Stimulated activated CD4-positive, alpha-beta T cell treated with anti-CD3 and anti-CD28 coated beads, Interleukin-4, amount 100 ng/mL, for 1 hour (primary cell): ENCODE results near the gene SELENOK.
"Not testable (repeated sequence)": the region's sequence is repeated elsewhere in the genome, so short reads cannot be mapped to it uniquely, and the experiment has no call there.

Experiments used
- DNase-seq: peaks from one replicate; pipeline ENCODE4 v3.0.0-alpha.2; 2020

Gene SELENOK

GRCh38 chr3:53891497-53892285 lies at the start of gene SELENOK:
Gene SELENOK (minus strand): TSS chr3:53891859.
- peak; percentile 94 for DNase-seq

DNA sequence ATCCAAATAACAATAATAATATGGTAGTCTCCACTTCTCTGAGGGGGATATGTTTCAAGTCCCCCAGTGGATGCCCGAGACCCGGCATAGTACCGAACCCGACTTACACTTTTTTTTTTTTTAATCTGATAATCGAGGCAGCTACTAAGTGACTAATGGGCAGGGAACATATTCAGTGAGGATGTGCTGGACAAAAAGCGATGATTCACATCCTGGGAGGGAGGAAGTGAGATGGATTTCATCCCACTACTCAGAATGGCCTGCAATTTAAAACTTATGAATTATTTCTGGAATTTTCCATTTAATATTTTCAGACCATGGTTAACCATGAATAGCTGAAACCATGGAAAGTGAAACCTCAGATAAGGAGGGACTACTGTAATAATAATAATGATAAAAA lies 49.5 kb upstream of the SELENOK start:
- no peak for DNase-seq

DNA sequence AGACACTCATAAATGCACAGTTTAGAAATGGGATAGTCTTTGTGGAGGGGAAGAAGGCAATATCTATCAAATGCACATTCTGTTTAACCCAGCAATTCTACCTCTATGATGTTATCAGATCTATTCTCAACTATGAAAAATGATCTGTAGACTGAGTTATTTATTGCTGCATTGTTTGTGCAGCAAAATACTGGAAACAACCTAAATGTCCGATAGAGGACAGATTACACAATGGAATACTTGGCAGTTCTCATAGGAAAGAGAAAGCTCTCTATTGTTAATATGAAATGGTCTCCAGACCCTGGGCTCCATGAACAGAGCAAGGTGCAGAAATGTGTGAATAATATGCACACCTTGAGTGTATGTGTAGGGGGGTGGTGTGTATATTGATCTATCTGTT lies 49.0 kb upstream of the SELENOK start:
- no peak for DNase-seq

GRCh38 chr3:53939813-53940212 lies 48.2 kb upstream of the SELENOK start:
- DNase-seq = no peak

DNA sequence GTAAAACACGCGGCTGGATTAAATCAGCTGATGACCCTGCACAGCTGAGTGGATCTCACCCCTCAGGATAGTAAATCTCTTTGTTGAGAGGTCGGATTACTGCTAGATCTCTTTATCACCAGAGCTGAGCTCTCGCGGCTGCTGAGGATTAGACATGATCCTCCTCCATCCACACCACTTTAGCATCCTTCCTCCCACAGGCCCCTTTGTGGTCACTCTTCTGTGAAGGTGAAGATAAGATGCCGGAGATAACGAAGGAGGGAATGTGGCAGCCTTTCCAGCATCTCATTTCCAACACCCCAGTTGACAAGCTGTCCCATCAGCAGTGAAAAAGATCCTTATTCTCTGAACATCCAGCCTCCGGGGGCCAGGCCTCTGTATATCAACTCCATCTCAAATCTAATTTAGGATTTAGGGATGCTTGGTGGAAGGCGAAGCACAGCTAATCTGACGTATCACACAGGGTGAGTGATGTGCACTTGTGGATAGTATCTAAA lies 47.5 kb upstream of the SELENOK start:
- no peak for DNase-seq

DNA sequence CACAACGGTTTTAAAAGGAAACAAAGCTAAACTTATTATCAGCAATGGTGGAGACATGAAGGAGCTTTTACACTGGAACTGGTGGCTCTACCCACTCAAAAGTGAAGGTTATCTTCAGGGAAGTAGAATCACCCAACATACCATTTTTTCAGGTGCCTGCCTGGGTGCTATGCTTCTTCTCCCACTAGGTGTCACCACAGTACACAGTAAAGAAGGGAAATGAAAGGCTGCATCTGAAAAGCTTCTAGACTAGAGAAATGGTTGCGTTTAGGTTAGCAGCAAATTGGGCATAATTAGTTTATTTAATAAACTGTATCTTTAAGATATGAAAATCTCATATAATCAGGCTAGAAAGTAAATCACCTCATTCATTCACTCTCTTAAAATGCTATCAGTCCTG lies 47.0 kb upstream of the SELENOK start:
- peak; percentile 3 for DNase-seq

GRCh38 chr3:53936347-53936746 lies 44.7 kb upstream of the SELENOK start:
- DNase-seq = no peak

GRCh38 chr3:53935283-53935901 lies 43.7 kb upstream of the SELENOK start:
- no peak for DNase-seq

GRCh38 chr3:53927208-53927872 lies 35.7 kb upstream of the SELENOK start:
- DNase-seq = not testable (repeated sequence)

- DNase-seq = no peak
Measured at GRCh38 chr3:53921296-53921695, 29.6 kb upstream of the SELENOK start.

DNA sequence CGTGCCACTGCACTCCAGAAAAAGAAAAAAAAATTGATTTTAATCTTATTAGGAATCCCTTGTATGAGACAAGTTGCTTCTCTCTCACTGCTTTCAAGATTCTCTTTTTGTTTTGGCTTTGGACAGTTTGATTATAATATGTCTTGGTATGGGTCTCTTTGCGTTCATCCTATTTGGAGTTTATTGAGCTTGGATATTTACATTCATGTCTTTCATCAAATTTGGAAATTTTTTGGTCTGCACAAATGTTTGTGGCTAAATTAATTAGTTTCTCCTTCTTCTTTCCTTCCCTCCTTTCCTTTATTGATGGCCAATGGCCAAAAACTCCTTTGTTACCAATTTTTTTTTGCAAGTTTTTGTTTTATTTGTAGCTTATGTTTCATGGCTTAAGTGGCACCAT lies 28.1 kb upstream of the SELENOK start:
- no peak for DNase-seq

DNA sequence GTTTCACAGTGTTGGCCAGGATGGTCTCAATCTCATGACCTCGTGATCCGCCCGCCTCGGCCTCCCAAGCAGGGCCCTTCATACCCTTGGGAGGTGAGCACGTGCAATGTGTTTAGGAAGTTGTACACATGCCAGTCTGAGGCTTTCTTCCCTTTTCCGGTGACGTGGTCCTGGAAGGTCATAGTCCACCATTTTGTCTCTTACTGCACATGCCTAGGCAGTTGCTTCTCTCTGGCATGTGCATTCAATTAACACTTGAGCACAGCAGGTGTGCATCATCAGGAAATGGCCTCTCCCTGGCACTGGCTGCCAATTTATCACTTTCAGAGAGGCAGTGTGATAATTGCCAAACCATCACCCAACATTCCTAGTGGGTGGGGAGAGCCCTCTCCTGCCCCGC lies 21.7 kb upstream of the SELENOK start:
- no peak for DNase-seq

GRCh38 chr3:53902711-53903110 lies 11.1 kb upstream of the SELENOK start:
- DNase-seq = no peak

DNA sequence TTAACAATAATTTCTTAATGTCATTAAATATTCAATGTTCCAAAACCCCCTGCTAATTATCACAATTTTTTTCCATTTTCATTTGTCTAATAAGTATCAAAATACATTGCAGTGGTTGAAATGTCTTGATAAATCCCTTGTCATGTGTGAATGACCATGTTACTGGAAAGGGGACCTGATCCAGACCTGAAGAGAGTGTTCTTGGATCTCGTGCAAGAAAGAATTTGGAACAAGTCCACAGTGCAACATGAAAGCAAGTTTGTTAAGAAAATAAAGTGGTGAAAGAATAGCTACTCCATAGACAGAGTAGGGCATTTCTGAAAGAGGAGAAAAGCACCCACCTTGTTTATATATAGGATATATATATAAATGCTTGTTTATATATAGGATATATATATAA lies 10.4 kb upstream of the SELENOK start:
- DNase-seq = no peak

GRCh38 chr3:53900666-53901331 lies 9.1 kb upstream of the SELENOK start:
- DNase-seq = no peak

DNA sequence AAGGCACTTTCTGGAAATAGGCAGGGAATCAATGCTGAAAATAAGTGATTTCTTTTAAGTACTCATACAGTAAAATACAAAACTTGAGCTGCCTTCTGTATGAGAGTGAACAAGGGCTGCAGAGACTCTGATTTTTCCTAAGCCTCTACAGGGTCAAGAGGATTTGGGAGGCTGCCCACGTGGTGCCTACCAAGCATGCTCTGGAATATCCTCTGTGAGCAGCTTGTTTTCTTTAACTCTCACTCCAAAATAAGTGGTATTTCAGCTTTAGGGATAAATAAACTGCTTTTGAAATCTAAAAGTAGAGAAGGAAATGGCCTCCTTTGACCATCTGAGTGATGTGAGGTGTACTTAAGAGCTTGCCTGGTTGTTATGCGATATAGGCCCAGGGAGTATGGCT lies 8.1 kb upstream of the SELENOK start:
- no peak for DNase-seq

- DNase-seq = no peak
Measured at GRCh38 chr3:53892286-53892637, 603 bp upstream of the SELENOK start.

DNA sequence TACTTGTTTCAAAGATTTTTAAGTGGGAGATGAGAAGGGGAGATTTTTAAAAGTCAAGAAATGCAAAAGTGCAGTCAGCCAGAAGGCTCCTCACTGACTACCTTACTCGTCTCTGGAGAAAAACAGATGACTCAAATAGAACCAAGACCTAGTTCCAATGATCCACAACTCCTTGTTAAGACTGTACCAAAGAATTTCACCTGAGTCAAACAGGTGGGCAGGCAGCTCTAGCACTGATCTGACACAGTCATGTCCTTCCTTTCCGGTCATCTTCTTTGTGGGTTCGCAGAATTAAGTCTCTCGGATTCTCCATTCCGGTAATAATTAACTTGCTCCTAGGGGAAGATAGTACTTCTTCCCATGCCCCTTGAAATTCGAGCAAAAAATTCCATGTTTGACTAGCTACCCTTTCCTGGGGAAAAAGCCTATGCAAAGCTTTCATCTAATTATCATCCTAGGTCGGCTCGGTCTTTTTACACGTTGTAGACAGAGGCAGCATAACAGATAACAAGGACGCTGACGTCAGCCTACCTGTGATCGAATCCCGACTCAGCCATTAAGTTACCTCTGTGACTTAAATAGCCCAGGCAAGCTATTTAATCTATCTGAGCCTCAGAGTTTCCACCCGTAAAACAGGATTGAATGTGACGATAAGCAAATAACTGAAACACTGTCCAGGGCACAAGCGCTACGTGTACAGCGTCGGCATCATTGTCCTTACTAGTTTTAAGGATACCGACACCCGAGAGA lies 758 bp downstream of the SELENOK start:
- DNase-seq = peak; percentile 39

DNA sequence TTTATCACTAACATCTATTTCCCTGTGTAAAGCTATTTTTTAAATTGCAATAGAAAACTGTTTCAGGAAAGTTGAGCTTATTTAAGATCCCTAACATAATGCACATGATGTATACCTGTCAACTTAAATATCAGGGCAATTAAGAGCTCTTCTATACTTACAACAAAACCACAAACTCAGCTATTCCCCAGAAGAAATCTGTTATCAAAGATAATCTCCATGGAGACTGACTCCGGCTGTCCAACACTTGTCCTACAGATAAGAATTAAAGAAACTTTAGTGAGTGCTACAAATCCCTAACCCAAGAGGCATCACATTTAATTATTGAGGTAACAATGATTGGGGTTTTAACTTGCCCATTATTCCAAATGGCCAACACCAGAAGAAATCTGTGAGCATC lies 3.4 kb downstream of the SELENOK start:
- no peak for DNase-seq

- no peak for DNase-seq
Measured at GRCh38 chr3:53887446-53887845, 4.2 kb downstream of the SELENOK start.

DNA sequence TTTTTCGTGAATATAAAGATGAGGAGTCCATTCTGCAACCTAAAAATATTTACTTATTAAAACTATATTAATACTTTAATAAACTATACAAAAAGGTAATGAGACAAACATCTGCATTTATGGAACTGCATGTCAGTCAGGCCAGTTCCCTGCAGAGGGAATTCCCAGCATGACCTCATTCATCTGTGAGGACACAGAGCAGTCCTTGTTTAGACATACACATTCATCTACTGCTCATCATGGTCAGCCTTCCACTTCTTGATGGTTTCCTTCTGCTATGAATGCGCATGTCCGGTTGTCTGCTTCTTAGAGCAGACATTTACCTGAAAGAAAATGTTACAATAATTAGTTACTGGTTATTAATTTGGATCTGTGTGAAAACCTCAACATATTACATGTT lies 6.4 kb downstream of the SELENOK start:
- no peak for DNase-seq

DNA sequence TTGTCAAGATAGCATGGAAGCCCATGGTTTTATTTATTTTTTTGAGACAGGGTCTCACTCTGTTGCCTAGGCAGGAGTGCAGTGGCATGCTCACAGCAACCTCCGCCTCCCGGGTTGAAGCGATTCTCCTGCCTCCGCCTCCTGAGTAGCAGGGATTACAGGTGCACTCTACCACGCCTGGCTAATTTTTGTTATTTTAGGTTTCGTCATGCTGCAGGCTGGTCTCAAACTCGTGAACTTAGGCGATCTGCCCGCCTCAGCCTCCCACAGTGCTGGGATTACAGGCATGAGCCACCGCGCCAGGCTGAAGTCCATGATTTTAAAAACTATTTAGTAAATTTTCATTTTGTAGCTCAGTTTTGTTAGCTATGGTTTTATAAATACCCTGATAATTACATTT lies 7.0 kb downstream of the SELENOK start:
- DNase-seq = no peak

- no peak for DNase-seq
Measured at GRCh38 chr3:53883008-53883407, 8.7 kb downstream of the SELENOK start.
